ENCODE measurements around the gene AGR2.

Gene AGR2

DNA sequence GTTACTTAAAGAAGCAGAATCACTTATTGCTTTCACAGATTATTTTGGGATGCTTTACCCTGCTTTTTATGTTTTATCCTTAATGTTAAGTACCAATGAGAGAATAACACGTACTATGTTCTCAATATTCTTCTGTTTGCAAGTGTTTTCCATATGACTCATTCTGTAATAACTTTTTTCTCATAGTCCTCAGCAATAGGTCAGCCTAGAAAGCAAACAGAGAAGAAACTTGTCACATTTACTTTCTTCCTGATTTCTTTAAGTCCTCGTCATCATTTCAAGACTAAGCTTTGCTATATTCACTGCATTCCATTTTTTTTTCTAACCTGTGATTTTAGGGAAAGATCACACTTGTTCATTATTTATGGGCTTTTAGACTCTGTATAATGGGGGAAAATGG, 6.8 kb upstream of the AGR2 start:
- H3K4me3 ChIP-seq (ENCODE audit: low read depth, low read length): no peak overlapping the region
- no peak for DNase-seq (ENCODE audit: low read depth)
- TF ChIP-seq MYC (IDR thresholded peaks at IDR 0.05; ENCODE audit: low read depth, low read length) (no peak), POLR2A (IDR thresholded peaks at IDR 0.05; ENCODE audit: extremely low read depth, insufficient read length) (no peak)
- TF ChIP-seq, protein P1, sequence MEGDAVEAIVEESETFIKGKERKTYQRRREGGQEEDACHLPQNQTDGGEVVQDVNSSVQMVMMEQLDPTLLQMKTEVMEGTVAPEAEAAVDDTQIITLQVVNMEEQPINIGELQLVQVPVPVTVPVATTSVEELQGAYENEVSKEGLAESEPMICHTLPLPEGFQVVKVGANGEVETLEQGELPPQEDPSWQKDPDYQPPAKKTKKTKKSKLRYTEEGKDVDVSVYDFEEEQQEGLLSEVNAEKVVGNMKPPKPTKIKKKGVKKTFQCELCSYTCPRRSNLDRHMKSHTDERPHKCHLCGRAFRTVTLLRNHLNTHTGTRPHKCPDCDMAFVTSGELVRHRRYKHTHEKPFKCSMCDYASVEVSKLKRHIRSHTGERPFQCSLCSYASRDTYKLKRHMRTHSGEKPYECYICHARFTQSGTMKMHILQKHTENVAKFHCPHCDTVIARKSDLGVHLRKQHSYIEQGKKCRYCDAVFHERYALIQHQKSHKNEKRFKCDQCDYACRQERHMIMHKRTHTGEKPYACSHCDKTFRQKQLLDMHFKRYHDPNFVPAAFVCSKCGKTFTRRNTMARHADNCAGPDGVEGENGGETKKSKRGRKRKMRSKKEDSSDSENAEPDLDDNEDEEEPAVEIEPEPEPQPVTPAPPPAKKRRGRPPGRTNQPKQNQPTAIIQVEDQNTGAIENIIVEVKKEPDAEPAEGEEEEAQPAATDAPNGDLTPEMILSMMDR (IDR thresholded peaks at IDR 0.05; ENCODE audit: low read depth, low read length): no peak
- TF ChIP-seq, protein P2, sequence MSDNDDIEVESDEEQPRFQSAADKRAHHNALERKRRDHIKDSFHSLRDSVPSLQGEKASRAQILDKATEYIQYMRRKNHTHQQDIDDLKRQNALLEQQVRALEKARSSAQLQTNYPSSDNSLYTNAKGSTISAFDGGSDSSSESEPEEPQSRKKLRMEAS (IDR thresholded peaks at IDR 0.05; ENCODE audit: low read depth, low read length): no peak

DNA sequence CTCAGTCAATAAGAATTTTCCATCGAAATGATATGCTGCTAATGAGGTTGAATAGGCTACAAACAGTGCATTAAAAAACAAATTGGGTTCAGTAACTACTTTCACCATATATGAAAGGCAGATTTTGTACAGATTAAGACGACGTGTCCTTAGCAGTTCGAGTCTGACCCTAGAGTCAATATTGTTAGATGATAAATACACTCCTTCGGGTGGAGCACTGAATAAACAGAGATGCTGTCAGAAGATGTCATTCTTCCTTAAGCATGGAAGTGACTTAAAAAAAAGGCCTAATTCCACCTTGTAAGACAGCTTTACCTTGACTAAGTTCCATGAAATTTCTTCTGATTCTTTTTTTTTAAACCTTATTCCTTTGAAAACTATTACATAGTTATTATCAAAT, 5.8 kb upstream of the AGR2 start:
- H3K4me3 ChIP-seq (ENCODE audit: low read depth, low read length): no peak overlapping the region
- no peak for DNase-seq (ENCODE audit: low read depth)
- TF ChIP-seq POLR2A (IDR thresholded peaks at IDR 0.05; ENCODE audit: extremely low read depth, insufficient read length) (no peak), MYC (IDR thresholded peaks at IDR 0.05; ENCODE audit: low read depth, low read length) (no peak)
- TF ChIP-seq, protein P2 (IDR thresholded peaks at IDR 0.05; ENCODE audit: low read depth, low read length): no peak
- TF ChIP-seq, protein P1 (IDR thresholded peaks at IDR 0.05; ENCODE audit: low read depth, low read length): no peak

DNA sequence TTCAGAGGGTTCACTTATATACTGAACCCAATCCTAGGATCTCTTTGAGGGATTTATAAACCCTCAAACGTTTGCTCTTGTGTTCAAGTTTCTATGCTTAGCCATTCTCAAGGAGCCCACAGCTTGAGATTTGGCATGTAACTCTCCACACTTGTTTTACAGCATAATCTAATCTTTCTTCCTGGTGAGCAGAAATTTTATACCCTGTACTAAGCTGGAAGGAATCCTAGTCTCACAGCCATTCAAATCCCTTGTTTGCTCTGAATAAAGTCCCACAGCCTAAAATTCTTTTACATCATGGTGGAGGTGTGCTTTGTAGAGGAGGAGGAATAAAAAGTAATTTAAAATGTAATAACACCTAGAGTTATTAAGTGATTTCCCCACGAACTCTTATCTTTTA, 5.3 kb upstream of the AGR2 start:
- TF ChIP-seq, protein P1 (IDR thresholded peaks at IDR 0.05; ENCODE audit: low read depth, low read length): no peak
- TF ChIP-seq MYC (IDR thresholded peaks at IDR 0.05; ENCODE audit: low read depth, low read length): no peak
- TF ChIP-seq, protein P2 (IDR thresholded peaks at IDR 0.05; ENCODE audit: low read depth, low read length): no peak
- no peak for TF ChIP-seq POLR2A (IDR thresholded peaks at IDR 0.05; ENCODE audit: extremely low read depth, insufficient read length)
- H3K4me3 ChIP-seq (ENCODE audit: low read depth, low read length): no peak overlapping the region
- no peak for DNase-seq (ENCODE audit: low read depth)

DNA sequence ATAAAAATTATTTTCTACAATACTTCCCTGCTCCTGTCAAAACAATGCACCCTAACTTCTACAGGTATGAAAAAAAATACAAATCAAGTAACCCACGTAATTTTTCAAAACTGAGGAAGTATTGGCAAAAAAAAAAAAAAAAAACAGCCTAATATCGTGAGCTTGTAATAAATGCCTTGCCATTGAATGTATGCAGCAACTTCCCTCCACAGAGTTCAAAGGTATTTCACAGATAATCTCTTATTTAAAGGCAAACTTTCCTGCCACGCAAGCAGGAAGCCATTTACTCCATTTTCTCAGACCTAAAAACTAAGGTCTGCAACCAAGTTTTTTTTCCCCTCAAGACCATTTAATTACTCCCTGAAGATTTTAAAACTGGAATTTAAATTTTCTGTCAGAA, 642 bp upstream of the AGR2 start:
- no peak for DNase-seq (ENCODE audit: low read depth)
- H3K4me3 ChIP-seq (ENCODE audit: low read depth, low read length): no peak overlapping the region
- TF ChIP-seq, protein P2 (IDR thresholded peaks at IDR 0.05; ENCODE audit: low read depth, low read length): no peak
- TF ChIP-seq POLR2A (IDR thresholded peaks at IDR 0.05; ENCODE audit: extremely low read depth, insufficient read length) (no peak), MYC (IDR thresholded peaks at IDR 0.05; ENCODE audit: low read depth, low read length) (no peak)
- TF ChIP-seq, protein P1 (IDR thresholded peaks at IDR 0.05; ENCODE audit: low read depth, low read length): no peak

DNA sequence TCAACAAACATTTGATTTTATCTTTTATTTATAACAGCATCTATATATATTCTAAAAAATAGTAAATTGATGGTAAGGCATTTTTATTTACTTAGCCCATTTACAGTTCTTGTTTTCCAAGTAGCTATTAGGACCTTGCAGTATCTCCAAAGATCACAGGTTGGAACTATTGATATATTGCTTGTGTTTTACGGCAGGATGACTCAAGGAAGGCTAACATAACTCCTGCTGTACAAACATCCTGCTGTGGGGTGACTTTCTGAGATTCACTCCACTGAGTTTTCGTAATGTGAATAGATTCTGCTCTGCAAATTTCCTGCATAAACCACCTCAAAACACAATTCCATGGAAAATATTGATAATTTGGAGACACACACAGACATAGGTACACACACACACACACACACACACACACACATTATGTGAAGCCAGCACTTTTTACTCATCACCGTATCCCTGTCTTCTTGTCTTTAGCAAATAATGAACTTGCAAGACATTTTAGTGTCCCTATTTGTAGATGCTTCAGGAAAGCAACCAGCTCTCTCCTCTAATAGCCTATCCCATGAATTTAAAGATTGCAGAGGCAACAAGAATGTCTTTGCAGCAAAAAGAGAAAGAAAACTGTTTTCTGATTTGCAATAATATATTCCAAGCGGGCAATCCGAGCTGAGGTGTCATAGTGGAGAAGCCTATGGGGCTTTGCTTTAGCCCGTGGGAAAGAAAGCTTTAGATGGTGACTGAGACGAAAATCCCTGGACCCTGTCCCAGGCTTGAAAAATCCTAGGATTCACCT, 722 bp downstream of the AGR2 start:
- TF ChIP-seq, protein P1 (IDR thresholded peaks at IDR 0.05; ENCODE audit: low read depth, low read length): no peak
- TF ChIP-seq MYC (IDR thresholded peaks at IDR 0.05; ENCODE audit: low read depth, low read length): no peak
- TF ChIP-seq, protein P2 (IDR thresholded peaks at IDR 0.05; ENCODE audit: low read depth, low read length): no peak
- no peak for TF ChIP-seq POLR2A (IDR thresholded peaks at IDR 0.05; ENCODE audit: extremely low read depth, insufficient read length)
- no peak overlapping the region for H3K4me3 ChIP-seq (ENCODE audit: low read depth, low read length)
- no peak for DNase-seq (ENCODE audit: low read depth)

Measured in NB4 (cell line).